Activated T-cell treated with anti-CD3 and anti-CD28 coated beads, Interleukin-2, amount 50 U/mL, for 1 hour (primary cell): ENCODE measurements around the gene SCARB1.

ENCODE experiments used
- DNase-seq: peaks from one replicate; pipeline ENCODE4 v3.0.0-alpha.2; 2020

The SCARB1 gene

GRCh38 chr12:124861898-124862676 is 1.6 kb downstream of the SCARB1 start:
- DNase-seq = no peak

- no peak for DNase-seq
Measured at GRCh38 chr12:124861492-124861891, 2.2 kb downstream of the SCARB1 start.

GRCh38 chr12:124857921-124858461 is 5.7 kb downstream of the SCARB1 start:
- DNase-seq = no peak

- DNase-seq = no peak
Measured at GRCh38 chr12:124856842-124857178, 6.9 kb downstream of the SCARB1 start.

- no peak for DNase-seq
Measured at GRCh38 chr12:124856132-124856841, 7.4 kb downstream of the SCARB1 start.

GRCh38 chr12:124855275-124855957 is 8.2 kb downstream of the SCARB1 start:
- no peak for DNase-seq

GRCh38 chr12:124854637-124855184 is 9.0 kb downstream of the SCARB1 start:
- no peak for DNase-seq

GRCh38 chr12:124853781-124854636 is 9.7 kb downstream of the SCARB1 start:
- DNase-seq = no peak

- no peak for DNase-seq
Measured at GRCh38 chr12:124852911-124853427, 10.7 kb downstream of the SCARB1 start.

GRCh38 chr12:124852329-124852831 is 11.3 kb downstream of the SCARB1 start:
- no peak for DNase-seq

GRCh38 chr12:124851342-124851741 is 12.3 kb downstream of the SCARB1 start:
- no peak for DNase-seq

- no peak for DNase-seq
Measured at GRCh38 chr12:124849382-124849781, 14.3 kb downstream of the SCARB1 start.

- no peak for DNase-seq
Measured at GRCh38 chr12:124848621-124849380, 14.9 kb downstream of the SCARB1 start.

- DNase-seq = no peak
Measured at GRCh38 chr12:124847113-124848074, 16.3 kb downstream of the SCARB1 start.

- no peak for DNase-seq
Measured at GRCh38 chr12:124844411-124845397, 19.0 kb downstream of the SCARB1 start.

- DNase-seq = no peak
Measured at GRCh38 chr12:124842800-124843510, 20.7 kb downstream of the SCARB1 start.

GRCh38 chr12:124842073-124842749 is 21.5 kb downstream of the SCARB1 start:
- no peak for DNase-seq
